Lung (tissue), 12 donors: ENCODE data around the gene GNG7. TPM values are rescaled to one million over a fixed set of nuclear protein-coding genes. Genes with fewer than 3 reads are reported as not detected.

Experiments
- ATAC-seq: fragments of 200-7000 bp; cut with Tn5 transposase; one replicate; pipeline ENCODE4 v1.9.1; 2020; ENCODE audit warnings: moderate number of reproducible peaks; ENCODE audit not compliant: insufficient read depth, low FRiP score
- DNase-seq, 3 donors: peaks; one replicate each; pipeline ENCODE4 v3.0.0-alpha.2; 2013 to 2017
- H3K27ac ChIP-seq, 2 donors: one replicate each; pipeline ENCODE4 v1.5.1; 2013; ENCODE audit warnings: mild to moderate bottlenecking in 2 of 2, moderate library complexity in 2 of 2, control low read depth in 1 of 2, inconsistent platforms in 1 of 2, low read depth in 1 of 2, low read length in 1 of 2
- H3K27me3 ChIP-seq, 3 donors: one replicate each; pipeline ENCODE4 v1.5.1; 2013; ENCODE audit warnings: low read length in 2 of 3; ENCODE audit not compliant: control insufficient read depth in 3 of 3, insufficient read depth in 3 of 3
- H3K36me3 ChIP-seq, 4 donors: one replicate each; pipeline ENCODE4 v1.5.1; 2013; ENCODE audit warnings: low read length in 4 of 4, mild to moderate bottlenecking in 1 of 4, moderate library complexity in 1 of 4; ENCODE audit not compliant: control insufficient read depth in 4 of 4, insufficient read depth in 4 of 4
- H3K4me1 ChIP-seq, 5 donors: one replicate each; pipeline ENCODE4 v1.5.1; 2013; ENCODE audit warnings: low read length in 5 of 5, mild to moderate bottlenecking in 2 of 5, moderate library complexity in 1 of 5; ENCODE audit not compliant: control insufficient read depth in 5 of 5, insufficient read depth in 5 of 5
- H3K4me3 ChIP-seq: one replicate; pipeline ENCODE4 v1.5.1; 2013; ENCODE audit warnings: mild to moderate bottlenecking, control low read depth, moderate library complexity
- H3K9ac ChIP-seq, 2 donors: one replicate each; pipeline ENCODE4 v1.5.1; 2013; ENCODE audit warnings: low read length in 2 of 2, control low read depth in 1 of 2; ENCODE audit not compliant: insufficient read depth in 1 of 2
- H3K9me3 ChIP-seq, 4 donors: one replicate each; pipeline ENCODE4 v1.5.1; 2013; ENCODE audit warnings: low read length in 3 of 4, mild to moderate bottlenecking in 1 of 4, moderate library complexity in 1 of 4; ENCODE audit not compliant: control insufficient read depth in 4 of 4, insufficient read depth in 3 of 4
- WGBS, 2 donors: extraction: QIAGEN DNeasy Blood & Tissue Kit; methylation state at CpG; one replicate each; pipeline ENCODE4 v1.1.7; 2013; 5-methylcytosine and 5-hydroxymethylcytosine counted together
- polyA plus RNA-seq, 2 donors: library from polyadenylated mRNA; stranded (reverse); fragments of 200-250 nt; gene quantifications; one replicate each; pipeline ENCODE4 v1.2.1, GENCODE V29; 2013
- total RNA-seq, 2 donors: library from RNA; depleted of rRNA in 1 of 2; stranded (reverse); fragments of >200 nt in 1 of 2; gene quantifications; one replicate each; pipeline ENCODE4 v1.2.1, GENCODE V29; 2014 to 2021
- TF ChIP-seq, protein P1 (sequence below): IDR thresholded peaks from 2 replicates; pipeline ENCODE4 v1.5.1; 2012; ENCODE audit warnings: mild to moderate bottlenecking; ENCODE audit errors: control extremely low read depth, extremely low read depth
- donor health status: control.
- donor health status: control.
- donor health status: Bipolar disorder and iron deficiency.
- donor health status: healthy.
- donor health status: DM: yes; HTN: yes; CAD: no.

Gene GNG7
- total and polyA plus RNA-seq, 4 donors, result 1.6 to 4.5 (median 2.8) TPM

DNA sequence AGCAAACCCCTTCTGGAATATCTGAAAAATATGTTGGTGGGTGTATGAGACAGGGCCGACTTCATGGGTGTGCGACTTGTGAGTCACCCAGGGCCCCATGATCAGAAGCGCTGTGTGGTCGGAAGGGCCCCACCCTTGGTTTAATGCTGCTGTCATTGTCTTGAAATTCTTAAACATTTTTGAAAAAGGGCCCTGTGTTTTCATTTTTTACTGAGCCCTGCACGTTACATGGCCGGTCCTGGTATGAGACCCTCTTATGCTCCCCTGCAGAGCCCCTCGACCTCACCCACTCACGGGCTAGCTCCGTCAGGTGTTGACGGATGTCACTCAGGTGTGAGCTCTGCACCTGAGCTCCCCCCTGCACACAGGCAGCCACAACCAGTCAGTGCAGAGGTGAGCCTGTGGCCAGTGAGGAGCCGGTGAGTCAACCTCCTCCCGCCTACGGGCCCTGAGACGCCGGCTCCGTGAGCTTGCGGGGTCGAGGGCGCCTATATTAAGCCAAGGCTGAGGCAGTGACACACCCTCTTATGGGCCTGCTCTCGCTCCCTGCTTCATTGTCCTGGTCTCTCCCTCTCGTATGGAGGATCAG lies 198.9 kb downstream of the GNG7 start:
- DNase-seq (no peak), ATAC-seq (no peak)
- Histone ChIP-seq H3K4me1 (peaks cover 0 to 6% (median 4%) of the 10 kb centered on the region in 5 donors), H3K27me3 (no peaks in the 10 kb centered on the region), H3K27ac (no peak overlapping the region), H3K4me3 (no peak overlapping the region), H3K9ac (no peak overlapping the region), H3K9me3 (no peaks in the 10 kb centered on the region), H3K36me3 (no peaks in the 10 kb centered on the region)
- TF ChIP-seq, protein P1, sequence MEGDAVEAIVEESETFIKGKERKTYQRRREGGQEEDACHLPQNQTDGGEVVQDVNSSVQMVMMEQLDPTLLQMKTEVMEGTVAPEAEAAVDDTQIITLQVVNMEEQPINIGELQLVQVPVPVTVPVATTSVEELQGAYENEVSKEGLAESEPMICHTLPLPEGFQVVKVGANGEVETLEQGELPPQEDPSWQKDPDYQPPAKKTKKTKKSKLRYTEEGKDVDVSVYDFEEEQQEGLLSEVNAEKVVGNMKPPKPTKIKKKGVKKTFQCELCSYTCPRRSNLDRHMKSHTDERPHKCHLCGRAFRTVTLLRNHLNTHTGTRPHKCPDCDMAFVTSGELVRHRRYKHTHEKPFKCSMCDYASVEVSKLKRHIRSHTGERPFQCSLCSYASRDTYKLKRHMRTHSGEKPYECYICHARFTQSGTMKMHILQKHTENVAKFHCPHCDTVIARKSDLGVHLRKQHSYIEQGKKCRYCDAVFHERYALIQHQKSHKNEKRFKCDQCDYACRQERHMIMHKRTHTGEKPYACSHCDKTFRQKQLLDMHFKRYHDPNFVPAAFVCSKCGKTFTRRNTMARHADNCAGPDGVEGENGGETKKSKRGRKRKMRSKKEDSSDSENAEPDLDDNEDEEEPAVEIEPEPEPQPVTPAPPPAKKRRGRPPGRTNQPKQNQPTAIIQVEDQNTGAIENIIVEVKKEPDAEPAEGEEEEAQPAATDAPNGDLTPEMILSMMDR, result no peak
- 54 to 61% methylated on average over 21 of the region's 21 CpGs for WGBS, 2 donors

DNA sequence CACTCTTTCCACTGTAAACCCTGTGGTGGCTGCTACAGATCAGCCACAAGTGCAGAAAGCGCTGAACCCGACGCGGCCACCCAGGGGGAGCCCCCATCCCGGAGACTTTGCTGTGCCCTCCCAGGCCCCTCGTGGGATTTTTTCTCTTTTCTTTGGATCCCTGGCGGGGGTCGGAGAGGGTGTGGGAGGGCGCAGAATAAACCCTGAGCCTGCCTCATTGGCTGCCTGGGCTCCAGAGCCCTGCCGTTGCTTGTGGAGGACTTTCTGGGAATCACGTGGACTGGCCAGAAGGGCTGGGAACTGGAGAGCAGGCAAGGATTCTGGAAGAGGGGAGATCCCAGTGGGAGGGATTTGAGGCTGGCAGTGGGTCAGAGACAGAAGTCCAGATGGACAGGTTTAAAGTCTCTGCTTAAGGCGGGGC lies 201.6 kb downstream of the GNG7 start:
- H3K27ac ChIP-seq, result no peak overlapping the region
- TF ChIP-seq, protein P1, result no peak
- no peaks in the 10 kb centered on the region for H3K36me3 ChIP-seq
- DNase-seq (no peak), ATAC-seq (no peak)
- WGBS, 2 donors, result 61 to 79% methylated on average over 12 of the region's 12 CpGs
- H3K9ac ChIP-seq, result no peak overlapping the region
- no peak overlapping the region for H3K4me3 ChIP-seq
- no peaks in the 10 kb centered on the region for H3K27me3 ChIP-seq
- H3K9me3 ChIP-seq, result no peaks in the 10 kb centered on the region
- peaks cover 0 to 11% (median 0%) of the 10 kb centered on the region in 5 donors for H3K4me1 ChIP-seq

DNA sequence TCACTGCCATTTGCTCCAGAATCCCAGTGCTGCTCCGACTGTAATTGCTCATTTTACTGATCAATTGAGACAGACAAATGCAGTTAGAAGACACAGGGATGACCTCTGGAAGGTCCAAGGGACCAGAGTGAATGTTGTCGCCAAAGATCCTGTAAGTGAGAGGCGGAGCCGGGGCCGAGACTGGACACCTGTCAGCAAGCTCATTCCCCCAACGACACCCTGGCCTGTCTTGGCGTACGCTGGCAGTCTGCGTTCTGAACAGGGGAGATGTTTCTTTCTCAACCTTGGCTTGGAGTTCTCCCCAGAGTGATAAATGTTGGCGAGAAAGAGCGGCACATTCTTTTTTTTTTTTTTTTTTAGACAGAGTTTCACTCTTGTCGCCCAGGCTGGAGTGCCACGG lies 202.3 kb downstream of the GNG7 start:
- TF ChIP-seq, protein P1, result no peak
- no peak for ATAC-seq
- H3K27me3 ChIP-seq, result no peaks in the 10 kb centered on the region
- 93 to 98% methylated on average over 13 of the region's 13 CpGs for WGBS, 2 donors
- no peak for DNase-seq
- H3K9me3 ChIP-seq, result no peaks in the 10 kb centered on the region
- no peaks in the 10 kb centered on the region for H3K36me3 ChIP-seq
- H3K9ac ChIP-seq, result no peak overlapping the region
- H3K4me1 ChIP-seq, result peaks cover 0 to 14% (median 3%) of the 10 kb centered on the region in 5 donors
- no peak overlapping the region for H3K4me3 ChIP-seq
- H3K27ac ChIP-seq, result no peak overlapping the region

DNA sequence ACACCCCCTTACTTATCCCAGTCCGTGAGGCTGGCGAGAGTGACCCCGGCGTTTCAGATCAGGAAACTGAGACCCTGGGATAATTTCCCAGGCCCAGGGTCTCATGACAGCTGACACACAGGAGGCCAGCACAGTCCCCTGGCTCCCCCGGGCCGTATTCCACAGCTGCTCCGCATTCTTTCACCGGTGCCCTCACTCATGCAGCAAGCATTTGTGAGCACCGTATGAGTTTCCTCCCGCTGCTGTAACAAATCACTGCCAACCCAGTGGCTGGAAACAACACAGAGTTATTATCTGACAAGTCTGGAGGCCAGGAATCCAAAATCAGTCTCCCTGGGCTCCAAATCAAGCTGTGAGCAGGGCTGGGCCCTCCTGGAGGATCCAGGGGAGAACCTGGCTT lies 205.3 kb downstream of the GNG7 start:
- DNase-seq (no peak), ATAC-seq (no peak)
- no peak overlapping the region for H3K27ac ChIP-seq

More for the DNA sequence above, 205.3 kb downstream of the GNG7 start:
- Histone ChIP-seq H3K9me3 (no peaks in the 10 kb centered on the region), H3K9ac (no peak overlapping the region), H3K27me3 (no peaks in the 10 kb centered on the region), H3K4me1 (peaks cover 0 to 22% (median 12%) of the 10 kb centered on the region in 5 donors), H3K36me3 (no peaks in the 10 kb centered on the region), H3K4me3 (no peak overlapping the region)
- TF ChIP-seq, protein P1, result no peak
- WGBS, 2 donors, result 91 to 93% methylated on average over 10 of the region's 10 CpGs
